ENCODE results near the gene PRXL2A.

Gene PRXL2A

GRCh38 chr10:80466724-80467326 lies 58.5 kb downstream of the PRXL2A start:
- Histone ChIP-seq H3K4me3 (ENCODE audit: low read depth, low read length) (no peak overlapping the region), H3K27ac (no peak overlapping the region), H3K27me3 (replicated peaks) (no peaks in the 10 kb centered on the region), H3K36me3 (replicated peaks) (peaks cover 31% of the 10 kb centered on the region)
- TF ChIP-seq, protein P1, sequence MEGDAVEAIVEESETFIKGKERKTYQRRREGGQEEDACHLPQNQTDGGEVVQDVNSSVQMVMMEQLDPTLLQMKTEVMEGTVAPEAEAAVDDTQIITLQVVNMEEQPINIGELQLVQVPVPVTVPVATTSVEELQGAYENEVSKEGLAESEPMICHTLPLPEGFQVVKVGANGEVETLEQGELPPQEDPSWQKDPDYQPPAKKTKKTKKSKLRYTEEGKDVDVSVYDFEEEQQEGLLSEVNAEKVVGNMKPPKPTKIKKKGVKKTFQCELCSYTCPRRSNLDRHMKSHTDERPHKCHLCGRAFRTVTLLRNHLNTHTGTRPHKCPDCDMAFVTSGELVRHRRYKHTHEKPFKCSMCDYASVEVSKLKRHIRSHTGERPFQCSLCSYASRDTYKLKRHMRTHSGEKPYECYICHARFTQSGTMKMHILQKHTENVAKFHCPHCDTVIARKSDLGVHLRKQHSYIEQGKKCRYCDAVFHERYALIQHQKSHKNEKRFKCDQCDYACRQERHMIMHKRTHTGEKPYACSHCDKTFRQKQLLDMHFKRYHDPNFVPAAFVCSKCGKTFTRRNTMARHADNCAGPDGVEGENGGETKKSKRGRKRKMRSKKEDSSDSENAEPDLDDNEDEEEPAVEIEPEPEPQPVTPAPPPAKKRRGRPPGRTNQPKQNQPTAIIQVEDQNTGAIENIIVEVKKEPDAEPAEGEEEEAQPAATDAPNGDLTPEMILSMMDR (IDR thresholded peaks at IDR 0.05; ENCODE audit: low read depth, low read length, missing control alignments), result no peak
- DNase-seq, result no peak
- in situ Hi-C loops (cut with HindIII; ENCODE audit: low pct_ligation_motif_present, low sequenced_read_pairs), result no loop called here

- no peak overlapping the region for H3K4me3 ChIP-seq (ENCODE audit: low read depth, low read length)
- TF ChIP-seq, protein P1 (IDR thresholded peaks at IDR 0.05; ENCODE audit: low read depth, low read length, missing control alignments), result no peak
- no peak for DNase-seq
- H3K27me3 ChIP-seq (replicated peaks), result no peaks in the 10 kb centered on the region
- in situ Hi-C loops (cut with HindIII; ENCODE audit: low pct_ligation_motif_present, low sequenced_read_pairs), result no loop called here
- peaks cover 33% of the 10 kb centered on the region for H3K36me3 ChIP-seq (replicated peaks)
- no peak overlapping the region for H3K27ac ChIP-seq
These were observed 59.7 kb downstream of the PRXL2A start for GRCh38 chr10:80468002-80468401.

- Histone ChIP-seq H3K27ac (no peak overlapping the region), H3K4me3 (ENCODE audit: low read depth, low read length) (no peak overlapping the region), H3K36me3 (replicated peaks) (peaks cover 32% of the 10 kb centered on the region), H3K27me3 (replicated peaks) (no peaks in the 10 kb centered on the region)
- no peak for DNase-seq
- TF ChIP-seq, protein P1 (IDR thresholded peaks at IDR 0.05; ENCODE audit: low read depth, low read length, missing control alignments), result no peak
- in situ Hi-C loops (cut with HindIII; ENCODE audit: low pct_ligation_motif_present, low sequenced_read_pairs), result no loop called here
These were observed 60.6 kb downstream of the PRXL2A start for GRCh38 chr10:80468806-80469421.

DNA sequence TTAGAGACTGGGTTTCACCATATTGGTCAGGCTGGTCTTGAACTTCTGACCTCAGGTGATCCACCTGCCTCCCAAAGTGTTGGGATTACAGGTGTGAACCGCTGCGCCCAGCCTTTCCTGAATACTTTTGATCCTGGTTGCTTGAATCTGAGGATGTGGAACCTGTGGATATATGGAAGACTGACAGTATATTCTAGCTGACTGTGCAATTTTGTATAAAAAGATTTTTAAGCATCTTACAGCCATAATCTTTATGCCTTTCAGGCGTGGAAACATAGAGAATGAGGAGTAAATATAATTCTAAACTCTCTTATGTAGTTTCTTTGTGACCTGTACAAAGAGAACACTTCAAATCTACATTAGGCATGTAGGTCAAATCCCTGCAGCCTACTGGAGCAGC lies 61.9 kb downstream of the PRXL2A start:
- Histone ChIP-seq H3K4me3 (ENCODE audit: low read depth, low read length) (no peak overlapping the region), H3K27me3 (replicated peaks) (no peaks in the 10 kb centered on the region), H3K36me3 (replicated peaks) (peaks cover 34% of the 10 kb centered on the region), H3K27ac (no peak overlapping the region)
- TF ChIP-seq, protein P1 (IDR thresholded peaks at IDR 0.05; ENCODE audit: low read depth, low read length, missing control alignments), result no peak
- in situ Hi-C loops (cut with HindIII; ENCODE audit: low pct_ligation_motif_present, low sequenced_read_pairs), result no loop called here
- DNase-seq, result no peak

- H3K27me3 ChIP-seq (replicated peaks), result no peaks in the 10 kb centered on the region
- DNase-seq, result no peak
- TF ChIP-seq, protein P1 (IDR thresholded peaks at IDR 0.05; ENCODE audit: low read depth, low read length, missing control alignments), result no peak
- peak overlapping the region; percentile 91 for H3K27ac ChIP-seq
- no peak overlapping the region for H3K4me3 ChIP-seq (ENCODE audit: low read depth, low read length)
- peaks cover 32% of the 10 kb centered on the region for H3K36me3 ChIP-seq (replicated peaks)
- in situ Hi-C loops (cut with HindIII; ENCODE audit: low pct_ligation_motif_present, low sequenced_read_pairs), result no loop called here
These were observed 62.6 kb downstream of the PRXL2A start for GRCh38 chr10:80471001-80471400.

Data from brain microvascular endothelial cell (primary cell).